GDM1 (cell line): ENCODE measurements around the gene SLAIN1.

Experiments
- DNase-seq: peaks from one replicate; lab custom pipeline; 2025; lab: John Stamatoyannopoulos, UW

The SLAIN1 gene

GRCh38 chr13:77751513-77752456, 54.3 kb downstream of the SLAIN1 start:
- DNase-seq: peak; percentile 22

DNA sequence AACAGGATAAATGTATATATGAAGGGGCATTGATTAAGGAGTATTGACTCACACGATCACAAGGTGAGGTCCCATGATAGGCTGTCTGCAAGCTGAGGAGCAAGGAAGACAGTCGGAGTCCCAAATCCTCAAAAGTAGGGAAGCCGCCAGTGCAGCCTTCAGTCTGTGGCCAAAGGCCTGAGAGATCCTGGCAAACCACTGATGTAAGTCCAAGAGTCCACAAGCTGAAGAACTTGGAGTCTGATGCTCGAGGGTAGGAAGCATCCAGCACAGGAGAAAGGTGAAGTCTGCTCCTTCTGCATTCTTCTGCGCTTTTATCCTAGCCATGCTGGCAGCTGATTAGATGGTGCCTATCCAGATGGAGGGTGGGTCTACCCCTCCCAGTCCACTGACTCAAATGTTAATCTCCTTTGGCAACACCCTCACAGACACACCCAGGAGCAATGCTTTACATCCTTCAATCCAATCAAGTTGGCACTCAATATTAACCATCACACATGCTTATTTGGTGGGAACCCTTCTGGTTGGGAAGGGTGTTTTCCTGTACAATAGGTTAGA, 55.1 kb downstream of the SLAIN1 start:
- no peak for DNase-seq

- no peak for DNase-seq
Measured at GRCh38 chr13:77760893-77761292, 63.4 kb downstream of the SLAIN1 start.

DNA sequence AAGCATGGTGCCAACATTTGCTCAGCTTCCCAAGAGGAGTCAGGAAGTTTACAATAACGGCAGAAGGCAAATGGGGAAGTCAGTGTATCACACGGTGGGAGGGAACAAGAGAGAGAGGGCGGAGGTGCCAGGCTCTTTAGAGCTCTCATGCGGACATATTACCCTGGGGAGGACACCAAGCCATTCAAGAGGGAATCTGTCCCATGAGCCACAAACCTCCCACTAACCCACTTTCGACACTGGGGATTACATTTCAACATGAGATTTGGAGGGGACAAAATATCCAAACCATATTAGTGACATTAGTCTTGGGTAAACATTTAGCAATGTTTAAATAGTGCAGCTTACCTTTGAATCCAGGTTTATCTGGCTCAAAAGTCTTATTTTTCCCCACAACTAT, 69.9 kb downstream of the SLAIN1 start:
- peak; percentile 66 for DNase-seq

GRCh38 chr13:77774181-77774580, 76.7 kb downstream of the SLAIN1 start:
- no peak for DNase-seq

DNA sequence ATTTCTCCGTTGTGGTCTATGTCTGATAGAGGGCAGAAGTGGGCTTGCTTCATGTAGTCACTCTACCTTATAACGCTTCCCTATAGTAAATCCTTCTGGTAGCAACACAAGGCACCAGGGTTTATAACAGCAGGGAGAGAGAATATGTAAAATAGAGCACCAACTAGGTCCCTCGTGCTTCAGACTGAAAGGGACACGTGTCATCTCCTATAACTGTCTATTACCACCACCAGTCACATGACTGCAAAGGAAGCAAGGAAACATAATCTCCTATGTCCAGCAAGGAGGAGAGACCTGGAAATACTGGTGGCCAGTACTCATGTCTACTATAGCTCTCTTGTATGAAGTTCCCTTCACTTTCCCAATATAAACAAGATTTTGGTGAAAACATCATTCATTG, 79.2 kb downstream of the SLAIN1 start:
- no peak for DNase-seq

GRCh38 chr13:77779552-77780272, 82.2 kb downstream of the SLAIN1 start:
- peak; percentile 65 for DNase-seq

- DNase-seq: no peak
Measured at GRCh38 chr13:77781808-77782207, 84.3 kb downstream of the SLAIN1 start.

DNA sequence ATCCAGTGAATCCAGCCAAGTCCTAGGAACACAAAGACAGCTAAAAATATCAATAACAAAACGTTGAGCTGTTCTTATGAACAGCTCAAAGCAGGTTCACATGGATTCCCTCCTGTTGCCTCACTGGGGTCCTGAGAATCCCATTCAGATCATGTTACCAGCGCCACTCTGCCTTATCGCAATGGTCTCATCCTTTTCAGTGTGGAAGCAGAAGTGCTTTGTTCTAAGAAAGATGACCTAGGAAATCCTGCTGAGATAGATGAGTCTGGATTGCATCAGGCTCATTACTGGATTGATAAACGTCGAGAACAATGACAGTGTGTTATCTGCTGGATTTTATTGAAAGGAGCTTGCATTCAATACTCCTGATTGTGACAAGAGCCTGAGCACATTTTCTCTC, 87.0 kb downstream of the SLAIN1 start:
- DNase-seq: no peak

GRCh38 chr13:77786695-77787287, 89.3 kb downstream of the SLAIN1 start:
- no peak for DNase-seq

- DNase-seq: peak; percentile 31
Measured at GRCh38 chr13:77789376-77789775, 91.9 kb downstream of the SLAIN1 start.

- DNase-seq: no peak
Measured at GRCh38 chr13:77800219-77800618, 102.7 kb downstream of the SLAIN1 start.

DNA sequence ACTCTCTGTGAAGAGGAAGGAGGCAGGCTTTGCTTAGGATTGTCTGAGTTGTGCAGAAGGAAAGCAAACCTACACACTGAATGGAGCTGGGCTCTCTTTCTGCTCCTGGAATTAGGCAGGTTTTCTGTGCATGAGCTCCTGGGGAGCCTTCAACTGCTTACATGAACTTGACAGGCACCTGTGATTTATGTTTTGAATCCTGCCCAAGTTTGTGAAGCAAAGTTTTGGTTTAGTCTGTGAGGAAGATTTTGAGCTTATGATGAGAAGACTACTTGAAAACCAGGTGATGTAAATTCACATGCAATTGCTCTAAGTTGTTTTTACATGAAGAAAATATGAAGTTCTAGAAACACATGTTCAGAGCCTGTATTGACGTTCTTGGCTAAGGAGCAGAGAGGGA, 109.0 kb downstream of the SLAIN1 start:
- no peak for DNase-seq

GRCh38 chr13:77807431-77808135, 110.1 kb downstream of the SLAIN1 start:
- no peak for DNase-seq

DNA sequence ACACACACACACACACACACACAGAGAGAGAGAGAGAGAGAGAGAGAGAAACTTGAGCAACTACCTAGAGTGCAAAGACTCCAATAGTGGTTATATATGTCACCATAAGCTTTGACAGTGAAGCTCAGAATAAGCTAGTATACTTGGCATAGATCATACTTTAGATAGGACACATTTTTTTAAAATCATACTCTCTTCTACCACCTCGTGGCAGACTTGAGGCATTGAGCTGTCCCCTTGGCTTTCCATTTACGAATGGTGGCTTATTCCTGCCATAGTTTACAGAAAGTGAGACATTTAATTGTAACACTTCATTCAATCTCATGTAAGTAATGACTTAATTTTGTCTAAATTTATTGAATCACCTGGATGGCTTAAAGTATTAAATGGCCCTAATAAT, 112.9 kb downstream of the SLAIN1 start:
- peak; percentile 18 for DNase-seq

DNA sequence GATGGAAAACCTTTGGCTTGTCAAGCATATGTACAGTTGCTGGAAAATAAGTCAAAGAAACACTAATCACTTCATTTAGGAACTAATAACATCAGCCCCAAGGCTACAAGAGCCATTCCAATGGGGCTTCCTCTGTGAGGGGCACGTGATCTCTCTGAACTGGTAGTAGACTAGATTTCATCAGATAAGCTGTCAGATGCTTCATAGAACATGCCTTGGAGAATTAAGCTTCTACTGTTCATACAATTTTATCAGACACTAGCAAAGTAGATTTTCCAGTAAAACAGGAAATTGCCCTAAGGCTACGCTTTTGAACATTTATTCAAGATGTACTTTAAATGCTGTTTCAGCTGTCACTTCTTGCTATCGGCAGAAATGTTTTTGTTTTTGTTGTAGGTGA, 113.4 kb downstream of the SLAIN1 start:
- no peak for DNase-seq

DNA sequence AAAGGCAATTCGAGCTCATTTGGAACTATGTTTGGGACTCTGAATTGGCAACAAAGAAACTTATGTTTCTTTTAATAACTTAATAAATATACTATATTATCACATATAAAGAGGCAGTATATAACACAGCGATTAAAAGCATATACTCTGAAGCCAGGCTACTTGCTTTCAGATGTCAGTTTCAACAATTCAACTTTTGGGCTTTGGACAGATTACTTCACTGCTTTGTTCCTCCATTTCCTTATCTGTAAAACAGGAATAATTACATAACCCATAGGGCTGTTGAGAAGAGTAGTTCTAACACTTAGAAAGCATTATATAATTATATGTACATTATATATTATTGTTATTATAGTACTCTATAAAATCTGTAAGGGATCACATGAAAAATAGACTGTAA, 113.9 kb downstream of the SLAIN1 start:
- DNase-seq: no peak

- DNase-seq: no peak
Measured at GRCh38 chr13:77811981-77812380, 114.5 kb downstream of the SLAIN1 start.
